Islet precursor cell (in vitro differentiated cells): ENCODE results near the gene ARHGAP6.

Experiments used
- DNase-seq: peaks from one replicate; pipeline ENCODE4 v3.0.0-alpha.2; 2018

The ARHGAP6 gene

GRCh38 chrX:11346121-11346682, 319.5 kb downstream of the ARHGAP6 start:
- DNase-seq: no peak

DNA sequence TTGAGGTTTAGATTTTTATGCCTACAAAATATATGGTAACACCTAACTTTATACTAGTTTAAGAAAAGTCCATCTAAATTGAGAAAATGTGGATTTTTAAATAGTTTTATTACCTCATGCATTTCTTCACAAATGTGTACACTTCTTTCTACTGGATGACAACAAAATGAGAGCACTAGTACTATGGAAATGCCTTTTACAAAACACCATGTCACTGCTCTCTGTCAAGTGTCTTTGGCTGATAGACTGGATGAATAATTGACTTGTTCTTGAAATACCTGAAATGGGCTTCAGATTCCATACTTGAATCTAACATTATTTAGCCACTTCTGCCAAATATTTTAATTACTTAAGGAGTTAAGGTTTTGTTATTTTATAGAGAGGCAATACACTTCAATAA, 323.0 kb downstream of the ARHGAP6 start:
- no peak for DNase-seq

DNA sequence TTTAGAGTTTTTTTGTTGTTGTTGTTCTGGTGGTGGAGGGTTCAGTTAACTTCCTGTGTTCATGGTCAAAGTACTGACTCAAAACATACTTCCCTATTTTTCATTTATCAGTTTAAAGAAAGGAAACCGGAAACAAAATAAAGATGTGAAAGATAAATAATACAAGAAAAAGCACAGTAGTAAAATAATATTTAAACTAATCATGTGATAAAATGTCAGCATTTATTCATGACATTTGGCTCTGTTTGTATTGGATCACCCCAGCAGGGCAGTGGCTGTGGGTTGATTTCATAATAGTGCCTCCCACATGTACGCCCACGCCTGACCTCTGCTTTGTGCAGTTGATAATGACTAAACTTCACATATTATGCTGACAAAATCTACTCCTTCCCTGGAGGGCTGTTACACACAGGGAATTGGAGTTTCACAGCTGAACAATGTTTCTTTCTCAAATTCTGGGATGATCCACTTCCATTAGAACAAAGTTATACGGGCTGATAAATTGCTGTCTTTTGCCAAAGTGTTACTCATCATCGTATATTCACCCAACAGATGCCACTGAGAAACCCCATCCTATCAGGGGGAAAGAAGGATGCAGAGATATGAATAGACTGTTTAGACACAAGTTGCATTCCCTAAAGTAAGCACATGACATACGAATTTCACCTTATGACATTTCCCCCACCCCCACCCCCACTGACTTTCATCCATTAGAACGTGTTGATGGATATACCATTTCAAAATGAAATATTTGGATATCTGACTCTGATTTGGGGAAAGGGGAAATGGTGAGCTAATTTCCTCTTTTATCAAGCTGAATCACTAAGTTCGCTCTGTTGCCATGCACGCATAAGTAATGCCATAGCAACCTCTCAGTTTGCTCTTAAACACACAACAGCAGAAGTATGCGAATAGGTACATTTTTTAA, 324.2 kb downstream of the ARHGAP6 start:
- DNase-seq: no peak

GRCh38 chrX:11337292-11338009, 328.3 kb downstream of the ARHGAP6 start:
- no peak for DNase-seq

- no peak for DNase-seq
These were observed 329.5 kb downstream of the ARHGAP6 start for GRCh38 chrX:11336201-11336600.

GRCh38 chrX:11334165-11334564, 331.6 kb downstream of the ARHGAP6 start:
- no peak for DNase-seq

GRCh38 chrX:11331788-11332187, 333.9 kb downstream of the ARHGAP6 start:
- DNase-seq: no peak

GRCh38 chrX:11329021-11329420, 336.7 kb downstream of the ARHGAP6 start:
- DNase-seq: no peak

DNA sequence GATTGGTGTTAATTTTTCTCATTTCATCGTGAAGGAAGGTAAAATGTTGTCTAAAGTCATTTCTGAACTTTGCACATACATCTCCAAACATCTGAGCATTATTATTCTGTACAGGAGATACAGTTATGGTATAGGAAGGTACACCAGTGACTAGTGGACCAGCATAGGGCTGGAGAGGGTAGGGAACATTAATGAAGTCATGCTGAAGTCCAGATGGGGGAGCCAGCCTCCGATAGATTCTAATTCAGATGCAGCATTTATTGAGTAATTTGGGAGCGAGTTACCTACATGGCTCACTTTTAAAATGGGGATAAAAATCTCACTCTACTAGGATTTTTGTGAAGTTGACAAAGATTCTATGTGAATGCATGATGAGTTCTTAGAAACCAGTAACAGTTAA, 337.6 kb downstream of the ARHGAP6 start:
- DNase-seq: no peak

DNA sequence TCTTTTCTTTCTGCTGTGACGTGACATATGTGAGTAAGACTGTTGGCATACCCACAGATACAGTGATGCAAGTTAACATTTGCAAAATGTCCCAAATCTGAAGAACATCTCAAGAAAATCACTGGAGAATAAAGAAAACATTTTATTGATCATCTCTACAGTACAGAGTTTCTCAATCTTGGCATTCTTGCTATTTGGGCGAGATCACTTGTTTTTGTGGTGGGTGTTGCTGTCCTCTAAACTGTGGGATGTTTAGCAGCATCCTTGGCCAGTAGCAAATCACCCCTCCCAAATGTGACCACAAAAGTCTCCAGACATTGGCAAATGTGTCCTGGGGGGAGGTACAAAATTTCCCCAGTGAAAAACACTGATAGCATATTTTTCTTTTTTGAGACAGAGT, 343.7 kb downstream of the ARHGAP6 start:
- no peak for DNase-seq

DNA sequence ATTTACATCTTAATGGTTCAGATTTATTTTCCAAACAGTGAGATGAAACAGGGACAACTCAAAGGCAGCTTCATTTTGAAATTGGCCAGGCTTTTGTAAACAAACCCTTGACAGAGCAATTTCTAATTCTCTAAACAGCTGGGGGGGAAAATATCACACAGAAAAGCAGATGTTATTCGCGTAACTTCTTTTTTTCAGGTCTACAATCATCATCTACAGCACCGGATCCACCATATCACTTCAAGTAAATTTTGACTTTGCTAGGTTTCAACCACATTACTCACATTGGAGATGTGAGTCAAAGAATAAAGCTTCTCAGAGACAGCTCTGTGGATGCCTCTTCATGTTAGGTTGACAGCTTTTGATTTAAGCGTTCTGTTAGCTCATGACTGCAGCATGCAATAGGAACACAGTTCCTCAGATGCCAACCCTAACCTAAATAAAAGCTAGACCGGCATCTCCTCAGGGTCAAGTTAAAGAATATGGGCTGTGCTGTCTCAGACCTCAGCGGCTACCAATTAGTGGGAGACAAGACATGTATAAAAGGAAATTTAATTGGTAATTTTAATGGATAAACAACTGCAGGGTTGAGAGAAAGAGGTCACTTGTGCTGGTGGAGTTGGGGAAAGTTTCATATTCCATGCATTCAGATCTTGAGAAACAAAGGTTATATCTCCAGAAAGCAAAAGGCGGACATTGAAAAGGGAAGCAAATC, 345.8 kb downstream of the ARHGAP6 start:
- no peak for DNase-seq

DNA sequence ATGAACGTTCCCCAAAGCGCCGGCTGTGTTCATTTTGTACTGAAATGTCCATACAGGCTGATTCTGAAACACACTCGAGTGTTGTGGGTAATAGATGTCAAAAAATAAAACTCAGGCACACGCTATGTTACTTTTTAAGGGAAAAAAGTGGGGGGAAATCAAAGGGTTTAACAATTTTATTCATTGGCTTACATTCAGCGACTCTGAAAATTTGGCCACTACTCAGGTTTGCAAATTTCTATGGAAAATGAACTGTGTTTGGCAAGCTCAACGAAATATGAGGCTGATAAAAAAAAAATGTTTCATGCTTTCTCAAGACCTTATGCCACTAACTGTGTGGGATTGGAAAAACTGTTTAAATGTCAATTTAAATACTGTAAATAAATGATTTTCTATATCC, 354.0 kb downstream of the ARHGAP6 start:
- DNase-seq: no peak

DNA sequence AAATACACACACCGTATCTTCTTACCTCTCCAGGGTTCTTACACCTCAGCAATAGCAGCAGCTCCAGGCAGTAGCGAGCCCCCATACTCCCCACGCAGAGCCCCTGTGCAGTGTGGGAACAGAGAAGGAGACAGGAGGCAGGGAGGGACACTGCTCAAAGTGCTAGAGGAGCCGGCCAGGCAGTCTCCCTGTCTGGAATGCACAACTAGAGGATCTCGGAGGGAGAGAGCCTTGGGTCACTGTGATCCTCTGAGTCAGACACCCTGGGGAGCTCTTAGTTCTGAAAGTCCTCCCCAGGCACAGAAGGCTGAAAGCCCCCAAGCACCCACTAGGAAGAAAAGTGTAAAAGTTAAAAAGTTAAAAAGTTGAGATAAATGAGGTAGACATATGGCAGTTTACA, 356.5 kb downstream of the ARHGAP6 start:
- peak; percentile 56 for DNase-seq

DNA sequence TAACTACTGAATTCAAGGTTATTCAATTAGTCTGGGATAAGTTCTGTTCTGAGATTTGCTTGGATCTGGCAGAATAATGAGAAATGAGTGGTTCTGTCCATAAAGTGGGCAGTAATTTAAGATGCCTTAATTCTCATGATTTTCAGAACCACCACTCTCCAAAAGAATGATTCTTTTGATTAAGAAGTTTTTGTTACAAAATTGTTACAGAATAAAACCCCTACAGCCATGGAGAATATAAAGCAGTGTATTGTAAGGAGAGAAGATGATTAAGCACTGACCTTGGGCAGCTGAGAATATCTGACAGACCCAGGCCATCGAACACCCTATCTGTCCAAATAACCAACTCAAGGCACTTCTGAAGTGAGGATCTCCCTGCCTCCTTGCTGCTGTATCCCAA, 360.1 kb downstream of the ARHGAP6 start:
- DNase-seq: no peak

DNA sequence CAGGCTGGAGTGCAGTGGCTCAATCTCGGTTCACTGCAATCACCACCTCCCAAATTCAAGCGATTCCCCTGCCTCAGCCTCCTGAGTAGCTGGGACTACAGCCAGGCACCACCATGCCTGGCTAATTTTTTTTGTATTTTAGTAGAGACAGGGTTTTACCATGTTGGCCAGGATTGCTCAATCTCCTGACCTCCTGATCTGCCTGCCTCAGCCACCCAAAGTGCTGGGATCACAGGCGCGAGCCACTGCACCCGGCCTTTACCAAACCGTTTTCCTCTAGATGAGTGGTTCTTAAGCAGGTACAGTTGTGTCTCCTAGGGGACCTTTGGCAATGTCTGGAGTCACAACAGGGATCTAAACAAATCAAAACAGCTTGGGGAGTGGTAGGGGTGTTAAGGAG, 360.9 kb downstream of the ARHGAP6 start:
- no peak for DNase-seq

- DNase-seq: no peak
These were observed 367.1 kb downstream of the ARHGAP6 start for GRCh38 chrX:11298600-11298999.

- no peak for DNase-seq
These were observed 369.7 kb downstream of the ARHGAP6 start for GRCh38 chrX:11296051-11296450.

GRCh38 chrX:11293113-11293512, 372.6 kb downstream of the ARHGAP6 start, which contains the start of gene AMELX:
Gene AMELX (plus strand): TSS chrX:11293413. CDS start chrX:11294789, 1,376 bp downstream.
- DNase-seq: no peak

GRCh38 chrX:11290416-11291102, 375.2 kb downstream of the ARHGAP6 start:
- DNase-seq: no peak

- DNase-seq: no peak
These were observed 378.2 kb downstream of the ARHGAP6 start for GRCh38 chrX:11287505-11287904.

GRCh38 chrX:11285651-11286050, 380.1 kb downstream of the ARHGAP6 start:
- no peak for DNase-seq

- DNase-seq: no peak
These were observed 383.7 kb downstream of the ARHGAP6 start for GRCh38 chrX:11282043-11282442.
